K562 (cell line): ENCODE results near the gene CNOT4. TPM values are rescaled to one million over a fixed set of nuclear protein-coding genes. Genes with fewer than 3 reads are reported as not detected.

ENCODE experiments used
- AFF4 ChIP-seq: sonication (generic); formaldehyde crosslinking; IDR thresholded peaks from 2 replicates; pipeline ENCODE4 v1.8.0; 2023; ENCODE audit warnings: mild to moderate bottlenecking, missing genetic modification reagents
- ARID2 ChIP-seq: fragments of 450-650 bp; IDR thresholded peaks from 2 replicates; pipeline ENCODE4 v1.6.1; 2017; ENCODE audit warnings: antibody characterized with exemption, mild to moderate bottlenecking
- COPS2 ChIP-seq: fragments of 450-650 bp; conservative IDR thresholded peaks from 2 replicates; pipeline ENCODE4 v1.6.1; 2016; ENCODE audit warnings: mild to moderate bottlenecking, moderate library complexity
- E2F6 ChIP-seq, 2 experiments: IDR thresholded peaks; 2 replicates each; pipeline ENCODE4 v1.6.1; 2011; ENCODE audit warnings: borderline replicate concordance in 1 of 2, control low read depth in 1 of 2, low read depth in 1 of 2, low read length in 1 of 2, mild to moderate bottlenecking in 1 of 2, mixed read lengths in 1 of 2, moderate library complexity in 1 of 2; ENCODE audit not compliant: insufficient read depth in 1 of 2, insufficient read length in 1 of 2, poor library complexity in 1 of 2, severe bottlenecking in 1 of 2; ENCODE audit errors: extremely low read depth in 1 of 2
- KLF1 ChIP-seq: fragments of 450-650 bp; IDR thresholded peaks from 2 replicates; pipeline ENCODE4 v1.6.1; 2016; ENCODE audit warnings: missing genetic modification characterization, missing compliant biosample characterization
- MBD2 ChIP-seq: sonication (generic); IDR thresholded peaks from 2 replicates; pipeline ENCODE4 v1.6.1; 2016; ENCODE audit warnings: low read depth, borderline replicate concordance
- TBP ChIP-seq: optimal IDR thresholded peaks from 2 replicates; pipeline ENCODE3; 2011; ENCODE audit warnings: low read depth, low read length, improper control_type of control experiment
- TRIM24 ChIP-seq, 2 experiments: fragments of 450-650 bp; IDR thresholded peaks; 2 replicates each; pipeline ENCODE4 v1.6.1; 2016
- TRIM25 ChIP-seq: fragments of 450-650 bp; IDR thresholded peaks from 2 replicates; pipeline ENCODE4 v1.7.0; 2016; ENCODE audit warnings: borderline replicate concordance
- ZBTB26 ChIP-seq: fragments of 450-650 bp; formaldehyde crosslinking; IDR thresholded peaks from 2 replicates; pipeline ENCODE4 v1.4.0; 2022; ENCODE audit warnings: missing genetic modification characterization
- ZNF212 ChIP-seq: fragments of 450-650 bp; formaldehyde crosslinking; IDR thresholded peaks from 2 replicates; pipeline ENCODE4 v1.4.0; 2020; ENCODE audit warnings: mild to moderate bottlenecking
- ZNF23 ChIP-seq: fragments of 250-450 bp; sonication (Bioruptor Pico); IDR thresholded peaks from 2 replicates; pipeline ENCODE4 v1.4.0; 2020; ENCODE audit warnings: mild to moderate bottlenecking
- ZNF239 ChIP-seq: fragments of 250-450 bp; sonication (Bioruptor Pico); IDR thresholded peaks from 2 replicates; pipeline ENCODE4 v1.4.0; 2020; ENCODE audit warnings: mild to moderate bottlenecking
- ZNF280A ChIP-seq: fragments of 450-650 bp; IDR thresholded peaks from 2 replicates; pipeline ENCODE4 v1.6.1; 2018; ENCODE audit warnings: mild to moderate bottlenecking, low read depth; ENCODE audit not compliant: partially characterized antibody
- ZNF436 ChIP-seq: fragments of 250-450, 450-650 bp; sonication (Bioruptor Pico); formaldehyde crosslinking; IDR thresholded peaks from 2 replicates; pipeline ENCODE4 v1.7.0; 2020; ENCODE audit warnings: mild to moderate bottlenecking
- polyA plus RNA-seq, 8 experiments: library from polyadenylated mRNA; depleted of rRNA in 4 of 8; stranded (reverse) in 5 of 8; unstranded in 3 of 8; fragments of >200 nt; fragmentation: Nextera tagmentation in 2 of 8; fragmentation: Illumina TruSeq in 1 of 8; extraction: Ambion mirVana in 2 of 8; extraction: Trizol in 1 of 8; gene quantifications; 2 replicates each; pipeline versions ENCODE4 v1.2.1 to v1.2.3, GENCODE V29; 2011 to 2014; ENCODE audit warnings: inconsistent platforms in 1 of 8, missing spikeins in 1 of 8
- total RNA-seq, 7 experiments: library from RNA; depleted of rRNA in 6 of 7; stranded (reverse); fragments of >200 nt in 6 of 7; fragmentation: Illumina TruSeq in 2 of 7; extraction: Trizol in 2 of 7; gene quantifications; 2 replicates each; pipeline versions ENCODE4 v1.2.1 to v1.2.3, GENCODE V29; 2011 to 2021; ENCODE audit warnings: low replicate concordance in 1 of 7

Gene CNOT4
- total and polyA plus RNA-seq, 9 of the 15 experiments (the other 6 are each of a cell fraction or from before 2014, with no cell fraction given) = 8.6 to 24.1 (median 15.4) TPM

GRCh38 chr7:135509839-135510591 is at the start of gene CNOT4 (continued):
- TF ChIP-seq COPS2 = no peak
- TF ChIP-seq E2F6 (IDR thresholded peaks at IDR 0.05; ENCODE audit: borderline replicate concordance in 1 of 2, extremely low read depth in 1 of 2, insufficient read depth in 1 of 2, insufficient read length in 1 of 2, low read depth in 1 of 2, low read length in 1 of 2, poor library complexity in 1 of 2, severe bottlenecking in 1 of 2) = peak; percentile 95
- 0 out of 4 replicates have a peak, but pooled peaks of 1 of the 2 experiments have one; percentile 21 for TF ChIP-seq TRIM24 (IDR thresholded peaks at IDR 0.05)
- no peak for TF ChIP-seq ZNF212 (CRISPR knock-in tag)
- 0 out of 2 replicates have a peak, but pooled peaks have one; percentile 34 for TF ChIP-seq ZBTB26 (CRISPR knock-in tag)
- 0 out of 2 replicates have a peak, but pooled peaks have one; percentile 80 for TF ChIP-seq KLF1 (tag)
- TF ChIP-seq MBD2 = peak; percentile 86
- peak; percentile 95 for TF ChIP-seq AFF4 (CRISPR knock-in tag)
- TF ChIP-seq ARID2 = no peak
- no peak for TF ChIP-seq ZNF436 (CRISPR knock-in tag)
- TF ChIP-seq ZNF280A = no peak
- TF ChIP-seq ZNF239 (CRISPR knock-in tag) = no peak
- peak; percentile 87 for TF ChIP-seq TBP
- 0 out of 2 replicates have a peak, but pooled peaks have one; percentile 86 for TF ChIP-seq TRIM25
- TF ChIP-seq ZNF23 (CRISPR knock-in tag) = peak; percentile 33; the same call in 1 of the 2 replicates
